Ishikawa (cell line): Measurements from ENCODE around the gene KCTD5.

Experiments
- CREB1 ChIP-seq: IDR thresholded peaks from 2 replicates; pipeline ENCODE4 v1.6.1; 2012; ENCODE audit warnings: low read depth
- EGR1 ChIP-seq: IDR thresholded peaks from 2 replicates; pipeline ENCODE4 v1.6.1; 2012
- EP300 ChIP-seq: IDR thresholded peaks from 2 replicates; pipeline ENCODE4 v1.6.1; 2012; ENCODE audit warnings: borderline replicate concordance
- MAX ChIP-seq: IDR thresholded peaks from 2 replicates; pipeline ENCODE4 v1.6.1; 2012
- RAD21 ChIP-seq: IDR thresholded peaks from 2 replicates; pipeline ENCODE4 v1.6.1; 2012; ENCODE audit warnings: low read depth
- REST ChIP-seq: IDR thresholded peaks from 2 replicates; pipeline ENCODE4 v1.6.1; 2012; ENCODE audit warnings: low read depth, mild to moderate bottlenecking
- TAF1 ChIP-seq: IDR thresholded peaks from 2 replicates; pipeline ENCODE4 v1.6.1; 2012; ENCODE audit warnings: low read depth, mild to moderate bottlenecking
- USF1 ChIP-seq: IDR thresholded peaks from 2 replicates; pipeline ENCODE4 v1.6.1; 2012
- YY1 ChIP-seq: IDR thresholded peaks from 2 replicates; pipeline ENCODE4 v1.6.1; 2012; ENCODE audit warnings: low read depth
- ZBTB7A ChIP-seq: IDR thresholded peaks from 2 replicates; pipeline ENCODE4 v1.6.1; 2012; ENCODE audit warnings: low read depth

GRCh38 chr16:2734844-2735515, 52.7 kb downstream of the KCTD5 start:
- no peak for TF ChIP-seq YY1
- no peak for TF ChIP-seq MAX
- TF ChIP-seq RAD21, result no peak
- TF ChIP-seq REST, result no peak
- TF ChIP-seq EP300, result no peak
- no peak for TF ChIP-seq ZBTB7A
- no peak for TF ChIP-seq EGR1
- TF ChIP-seq TAF1, result no peak
- TF ChIP-seq CREB1, result no peak
- no peak for TF ChIP-seq USF1
